SU-DHL-6 (cell line): ENCODE data around the gene RUNX2.

Experiments
- EZH2phosphoT487 ChIP-seq: fragments of 200-600 bp; sonication (generic), shearing (Covaris generic); conservative IDR thresholded peaks from 2 replicates; pipeline ENCODE4 v1.6.1; 2018; ENCODE audit warnings: mild to moderate bottlenecking, antibody characterized with exemption, low read length, moderate library complexity, mixed read lengths
- TF ChIP-seq, protein P1 (sequence below): fragments of 200-600 bp; sonication (generic); IDR thresholded peaks from one replicate; pipeline ENCODE4 v1.5.1; 2017; ENCODE audit warnings: antibody characterized with exemption, mild to moderate bottlenecking, low read length, moderate library complexity; ENCODE audit not compliant: insufficient read depth, poor library complexity, severe bottlenecking

DNA sequence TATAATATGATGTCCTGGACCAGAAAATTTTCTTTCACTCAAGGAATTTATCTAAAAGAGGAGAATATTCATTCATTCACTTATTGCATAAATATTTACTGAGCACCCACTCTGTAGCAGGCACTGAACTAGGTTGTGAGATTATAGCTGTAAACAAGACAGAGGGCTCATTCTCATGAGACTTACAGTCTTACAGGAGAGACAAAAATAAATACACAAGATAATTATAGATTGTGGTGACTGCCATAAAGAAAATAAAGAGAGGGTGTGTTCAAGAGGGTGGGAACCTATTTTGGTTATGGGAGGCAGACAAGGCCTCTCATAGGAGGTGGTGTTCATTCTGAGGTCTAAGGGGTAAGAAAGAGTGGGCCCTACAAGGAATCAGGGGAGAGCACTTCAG lies 159.5 kb downstream of the RUNX2 start:
- TF ChIP-seq, protein P1, sequence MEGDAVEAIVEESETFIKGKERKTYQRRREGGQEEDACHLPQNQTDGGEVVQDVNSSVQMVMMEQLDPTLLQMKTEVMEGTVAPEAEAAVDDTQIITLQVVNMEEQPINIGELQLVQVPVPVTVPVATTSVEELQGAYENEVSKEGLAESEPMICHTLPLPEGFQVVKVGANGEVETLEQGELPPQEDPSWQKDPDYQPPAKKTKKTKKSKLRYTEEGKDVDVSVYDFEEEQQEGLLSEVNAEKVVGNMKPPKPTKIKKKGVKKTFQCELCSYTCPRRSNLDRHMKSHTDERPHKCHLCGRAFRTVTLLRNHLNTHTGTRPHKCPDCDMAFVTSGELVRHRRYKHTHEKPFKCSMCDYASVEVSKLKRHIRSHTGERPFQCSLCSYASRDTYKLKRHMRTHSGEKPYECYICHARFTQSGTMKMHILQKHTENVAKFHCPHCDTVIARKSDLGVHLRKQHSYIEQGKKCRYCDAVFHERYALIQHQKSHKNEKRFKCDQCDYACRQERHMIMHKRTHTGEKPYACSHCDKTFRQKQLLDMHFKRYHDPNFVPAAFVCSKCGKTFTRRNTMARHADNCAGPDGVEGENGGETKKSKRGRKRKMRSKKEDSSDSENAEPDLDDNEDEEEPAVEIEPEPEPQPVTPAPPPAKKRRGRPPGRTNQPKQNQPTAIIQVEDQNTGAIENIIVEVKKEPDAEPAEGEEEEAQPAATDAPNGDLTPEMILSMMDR, result no peak
- TF ChIP-seq EZH2phosphoT487, result no peak
